Measurements from ENCODE around the gene GPR87.

Gene GPR87

GRCh38 chr3:151345859-151346258, 29.2 kb upstream of the GPR87 start:
- no peaks in the 10 kb centered on the region for H3K9me3 ChIP-seq (ENCODE audit: insufficient read depth, low read length, severe bottlenecking)
- H3K79me2 ChIP-seq (ENCODE audit: insufficient read depth, low read length) = no peaks in the 10 kb centered on the region
- H3K36me3 ChIP-seq (ENCODE audit: insufficient read depth, low read length) = no peaks in the 10 kb centered on the region
- H2AFZ ChIP-seq (ENCODE audit: low read depth, low read length) = no peak overlapping the region
- no peak overlapping the region for H3K4me3 ChIP-seq (ENCODE audit: low read depth in 1 of 2, low read length in 2 of 2)
- no peak overlapping the region for H3K27ac ChIP-seq (ENCODE audit: low read length)
- no peaks in the 10 kb centered on the region for H4K20me1 ChIP-seq (ENCODE audit: insufficient read depth, low read length)
- no peaks in the 10 kb centered on the region for H3K4me1 ChIP-seq (ENCODE audit: insufficient read depth, low read length)
- no peak overlapping the region for H3K9ac ChIP-seq (ENCODE audit: low read depth, low read length)
- DNase-seq = no peak
- ATAC-seq (ENCODE audit: insufficient read depth, low read depth) = no peak
- no peak for TF ChIP-seq EZH2 (IDR thresholded peaks at IDR 0.05; ENCODE audit: borderline replicate concordance, low read depth, low read length, severe bottlenecking)
- no peak overlapping the region for H3K4me2 ChIP-seq (ENCODE audit: insufficient read depth, low read length)
- no peaks in the 10 kb centered on the region for H3K27me3 ChIP-seq (ENCODE audit: insufficient read depth, low read length, poor library complexity)

DNA sequence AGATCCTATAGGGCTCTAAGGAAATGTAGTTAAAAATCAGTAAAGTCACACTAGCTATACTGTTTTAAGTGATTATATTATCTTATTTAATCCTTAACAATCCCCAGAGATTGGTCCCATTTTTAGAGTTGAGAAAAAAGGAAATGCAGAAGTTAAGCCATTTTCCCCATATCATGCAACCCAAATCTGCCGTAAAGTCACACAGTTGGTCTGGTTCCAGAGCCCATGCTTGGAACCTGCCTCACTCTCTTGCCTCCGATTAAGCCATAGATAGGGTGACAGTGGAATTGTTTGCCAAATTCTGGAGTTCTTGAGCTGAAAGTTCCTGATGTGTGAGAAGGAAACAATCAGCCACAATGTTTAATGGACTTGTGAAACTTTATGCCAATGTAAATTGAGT, 15.1 kb upstream of the GPR87 start:
- no peak for DNase-seq
- Histone ChIP-seq H3K4me2 (ENCODE audit: insufficient read depth, low read length) (no peak overlapping the region), H3K27me3 (ENCODE audit: insufficient read depth, low read length, poor library complexity) (no peaks in the 10 kb centered on the region), H3K79me2 (ENCODE audit: insufficient read depth, low read length) (no peaks in the 10 kb centered on the region), H3K4me3 (ENCODE audit: low read depth in 1 of 2, low read length in 2 of 2) (no peak overlapping the region), H3K27ac (ENCODE audit: low read length) (no peak overlapping the region), H2AFZ (ENCODE audit: low read depth, low read length) (no peak overlapping the region), H3K4me1 (ENCODE audit: insufficient read depth, low read length) (no peaks in the 10 kb centered on the region), H3K36me3 (ENCODE audit: insufficient read depth, low read length) (no peaks in the 10 kb centered on the region), H3K9ac (ENCODE audit: low read depth, low read length) (no peak overlapping the region), H3K9me3 (ENCODE audit: insufficient read depth, low read length, severe bottlenecking) (no peaks in the 10 kb centered on the region), H4K20me1 (ENCODE audit: insufficient read depth, low read length) (no peaks in the 10 kb centered on the region)
- TF ChIP-seq CTCF (IDR thresholded peaks at IDR 0.05; ENCODE audit: borderline replicate concordance, extremely low read depth, low read length, poor library complexity, severe bottlenecking) = no peak
- no peak for TF ChIP-seq EZH2 (IDR thresholded peaks at IDR 0.05; ENCODE audit: borderline replicate concordance, low read depth, low read length, severe bottlenecking)
- ATAC-seq (ENCODE audit: insufficient read depth, low read depth) = no peak

GRCh38 chr3:151330899-151331298, 14.3 kb upstream of the GPR87 start:
- Histone ChIP-seq H3K27me3 (ENCODE audit: insufficient read depth, low read length, poor library complexity) (no peaks in the 10 kb centered on the region), H3K9ac (ENCODE audit: low read depth, low read length) (no peak overlapping the region), H3K27ac (ENCODE audit: low read length) (no peak overlapping the region), H3K9me3 (ENCODE audit: insufficient read depth, low read length, severe bottlenecking) (no peaks in the 10 kb centered on the region), H3K36me3 (ENCODE audit: insufficient read depth, low read length) (no peaks in the 10 kb centered on the region), H3K4me3 (ENCODE audit: low read depth in 1 of 2, low read length in 2 of 2) (no peak overlapping the region), H2AFZ (ENCODE audit: low read depth, low read length) (no peak overlapping the region), H3K4me2 (ENCODE audit: insufficient read depth, low read length) (no peak overlapping the region), H3K79me2 (ENCODE audit: insufficient read depth, low read length) (no peaks in the 10 kb centered on the region), H4K20me1 (ENCODE audit: insufficient read depth, low read length) (no peaks in the 10 kb centered on the region), H3K4me1 (ENCODE audit: insufficient read depth, low read length) (no peaks in the 10 kb centered on the region)
- TF ChIP-seq EZH2 (IDR thresholded peaks at IDR 0.05; ENCODE audit: borderline replicate concordance, low read depth, low read length, severe bottlenecking) (no peak), CTCF (IDR thresholded peaks at IDR 0.05; ENCODE audit: borderline replicate concordance, extremely low read depth, low read length, poor library complexity, severe bottlenecking) (no peak)
- ATAC-seq (ENCODE audit: insufficient read depth, low read depth) = no peak
- DNase-seq = no peak

GRCh38 chr3:151330379-151330778, 13.8 kb upstream of the GPR87 start:
- Histone ChIP-seq H3K4me3 (ENCODE audit: low read depth in 1 of 2, low read length in 2 of 2) (no peak overlapping the region), H3K4me2 (ENCODE audit: insufficient read depth, low read length) (no peak overlapping the region), H3K4me1 (ENCODE audit: insufficient read depth, low read length) (no peaks in the 10 kb centered on the region), H3K36me3 (ENCODE audit: insufficient read depth, low read length) (no peaks in the 10 kb centered on the region), H2AFZ (ENCODE audit: low read depth, low read length) (no peak overlapping the region), H3K79me2 (ENCODE audit: insufficient read depth, low read length) (no peaks in the 10 kb centered on the region), H3K27ac (ENCODE audit: low read length) (no peak overlapping the region), H3K9ac (ENCODE audit: low read depth, low read length) (no peak overlapping the region), H3K27me3 (ENCODE audit: insufficient read depth, low read length, poor library complexity) (no peaks in the 10 kb centered on the region), H4K20me1 (ENCODE audit: insufficient read depth, low read length) (no peaks in the 10 kb centered on the region), H3K9me3 (ENCODE audit: insufficient read depth, low read length, severe bottlenecking) (no peaks in the 10 kb centered on the region)
- ATAC-seq (ENCODE audit: insufficient read depth, low read depth) (no peak), DNase-seq (no peak)
- TF ChIP-seq EZH2 (IDR thresholded peaks at IDR 0.05; ENCODE audit: borderline replicate concordance, low read depth, low read length, severe bottlenecking) (no peak), CTCF (IDR thresholded peaks at IDR 0.05; ENCODE audit: borderline replicate concordance, extremely low read depth, low read length, poor library complexity, severe bottlenecking) (no peak)
